Activated T-cell treated with anti-CD3 and anti-CD28 coated beads for 24 hours (primary cell): Measurements from ENCODE around the gene PRDM2.

ENCODE experiments used
- DNase-seq: peaks from one replicate; pipeline ENCODE4 v3.0.0-alpha.2; 2020; ENCODE audit warnings: low read depth

Gene PRDM2

GRCh38 chr1:13764588-13765332 is 64.8 kb downstream of the PRDM2 start:
- DNase-seq: no peak

- no peak for DNase-seq
Measured at GRCh38 chr1:13766592-13767564, 66.9 kb downstream of the PRDM2 start.

GRCh38 chr1:13769212-13769611 is 69.2 kb downstream of the PRDM2 start:
- DNase-seq: no peak

GRCh38 chr1:13769830-13770229 is 69.8 kb downstream of the PRDM2 start:
- no peak for DNase-seq

GRCh38 chr1:13770743-13771142 is 70.8 kb downstream of the PRDM2 start:
- DNase-seq: no peak

GRCh38 chr1:13771745-13772144 is 71.8 kb downstream of the PRDM2 start:
- no peak for DNase-seq

GRCh38 chr1:13772271-13772670 is 72.3 kb downstream of the PRDM2 start:
- DNase-seq: no peak

GRCh38 chr1:13774121-13774520 is 74.1 kb downstream of the PRDM2 start:
- no peak for DNase-seq

- DNase-seq: no peak
Measured at GRCh38 chr1:13775459-13775858, 75.5 kb downstream of the PRDM2 start.

GRCh38 chr1:13775916-13776315 is 75.9 kb downstream of the PRDM2 start:
- no peak for DNase-seq

GRCh38 chr1:13778431-13778830 is 78.4 kb downstream of the PRDM2 start:
- DNase-seq: no peak

- no peak for DNase-seq
Measured at GRCh38 chr1:13779930-13780329, 79.9 kb downstream of the PRDM2 start.

- DNase-seq: no peak
Measured at GRCh38 chr1:13780780-13781179, 80.8 kb downstream of the PRDM2 start.

GRCh38 chr1:13781228-13781627 is 81.2 kb downstream of the PRDM2 start:
- DNase-seq: no peak

GRCh38 chr1:13781907-13782633 is 82.1 kb downstream of the PRDM2 start:
- DNase-seq: no peak

- DNase-seq: no peak
Measured at GRCh38 chr1:13782634-13783360, 82.8 kb downstream of the PRDM2 start.

- DNase-seq: no peak
Measured at GRCh38 chr1:13783551-13783950, 83.6 kb downstream of the PRDM2 start.

- DNase-seq: no peak
Measured at GRCh38 chr1:13784971-13785370, 85.0 kb downstream of the PRDM2 start.

- DNase-seq: no peak
Measured at GRCh38 chr1:13786541-13786940, 86.6 kb downstream of the PRDM2 start.

GRCh38 chr1:13788795-13789194 is 88.8 kb downstream of the PRDM2 start:
- DNase-seq: no peak

- no peak for DNase-seq
Measured at GRCh38 chr1:13790290-13791030, 90.5 kb downstream of the PRDM2 start.
